GF-D8 (cell line): ENCODE data around the gene HAPLN1.

Experiments
- DNase-seq: peaks from one replicate; lab custom pipeline; 2025; lab: John Stamatoyannopoulos, UW

Gene HAPLN1

GRCh38 chr5:83641946-83642345 lies 78.7 kb downstream of the HAPLN1 start:
- DNase-seq, result no peak

- no peak for DNase-seq
These were observed 80.7 kb downstream of the HAPLN1 start for GRCh38 chr5:83639911-83640310.

- no peak for DNase-seq
These were observed 84.5 kb downstream of the HAPLN1 start for GRCh38 chr5:83636156-83636555.

- DNase-seq, result no peak
These were observed 87.4 kb downstream of the HAPLN1 start for GRCh38 chr5:83633285-83633684.

GRCh38 chr5:83632874-83633273 lies 87.8 kb downstream of the HAPLN1 start:
- DNase-seq, result no peak

GRCh38 chr5:83628360-83628759 lies 92.3 kb downstream of the HAPLN1 start:
- DNase-seq, result no peak

GRCh38 chr5:83614841-83615240 lies 105.8 kb downstream of the HAPLN1 start:
- DNase-seq, result no peak

- no peak for DNase-seq
These were observed 112.5 kb downstream of the HAPLN1 start for GRCh38 chr5:83608122-83608521.

- DNase-seq, result no peak
These were observed 125.4 kb downstream of the HAPLN1 start for GRCh38 chr5:83595217-83595616.

- no peak for DNase-seq
These were observed 129.7 kb downstream of the HAPLN1 start for GRCh38 chr5:83590966-83591365.

- DNase-seq, result no peak
These were observed 130.9 kb downstream of the HAPLN1 start for GRCh38 chr5:83589786-83590185.
